ENCODE data around the gene RGP1.

Gene RGP1, protein sequence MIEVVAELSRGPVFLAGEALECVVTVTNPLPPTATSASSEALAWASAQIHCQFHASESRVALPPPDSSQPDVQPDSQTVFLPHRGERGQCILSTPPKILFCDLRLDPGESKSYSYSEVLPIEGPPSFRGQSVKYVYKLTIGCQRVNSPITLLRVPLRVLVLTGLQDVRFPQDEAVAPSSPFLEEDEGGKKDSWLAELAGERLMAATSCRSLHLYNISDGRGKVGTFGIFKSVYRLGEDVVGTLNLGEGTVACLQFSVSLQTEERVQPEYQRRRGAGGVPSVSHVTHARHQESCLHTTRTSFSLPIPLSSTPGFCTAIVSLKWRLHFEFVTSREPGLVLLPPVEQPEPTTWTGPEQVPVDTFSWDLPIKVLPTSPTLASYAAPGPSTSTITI

DNA sequence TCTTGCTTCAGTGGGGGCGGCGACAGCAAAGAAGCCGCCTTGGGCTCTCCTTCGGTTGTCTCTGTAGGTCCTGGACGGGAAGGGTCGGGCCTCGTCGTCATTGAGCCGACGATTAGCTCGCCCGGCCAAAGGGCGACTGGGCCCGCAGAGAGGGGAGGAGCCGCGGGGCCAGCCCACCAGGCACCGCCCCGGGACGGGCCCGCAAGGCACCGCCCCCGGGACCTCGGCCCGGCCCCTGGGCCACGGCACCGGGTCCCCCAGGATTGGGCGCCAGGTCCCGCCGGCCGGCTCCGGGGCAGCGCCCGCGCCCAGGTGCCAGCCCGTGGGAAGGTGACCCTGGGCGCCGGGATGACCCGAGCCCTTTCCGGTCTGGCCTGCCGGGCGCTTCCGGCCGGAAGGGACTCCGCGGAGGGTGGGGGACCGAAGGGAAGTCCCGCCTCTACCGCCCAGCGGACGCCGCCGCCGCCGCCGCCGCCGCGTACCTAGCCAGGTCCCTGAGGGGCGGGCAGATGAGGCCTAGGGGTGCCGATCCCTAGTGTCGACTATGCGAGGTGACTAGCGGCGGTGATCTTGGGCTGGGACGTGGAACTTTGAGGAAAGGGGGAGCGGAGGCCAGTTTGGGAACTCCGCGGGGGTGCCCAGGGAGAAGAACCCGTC is at the start of gene RGP1, which contains the start of gene GBA2:
TSS of gene RGP1 (plus strand) at position 430 of the 657 bp plus-strand sequence. CDS start 469 bp downstream, outside the sequence.
TSS of gene GBA2 (minus strand) at position 371 of the 657 bp plus-strand sequence. CDS start 524 bp downstream, outside the sequence.
- DNase-seq, result peak; percentile 39 to 48

DNA sequence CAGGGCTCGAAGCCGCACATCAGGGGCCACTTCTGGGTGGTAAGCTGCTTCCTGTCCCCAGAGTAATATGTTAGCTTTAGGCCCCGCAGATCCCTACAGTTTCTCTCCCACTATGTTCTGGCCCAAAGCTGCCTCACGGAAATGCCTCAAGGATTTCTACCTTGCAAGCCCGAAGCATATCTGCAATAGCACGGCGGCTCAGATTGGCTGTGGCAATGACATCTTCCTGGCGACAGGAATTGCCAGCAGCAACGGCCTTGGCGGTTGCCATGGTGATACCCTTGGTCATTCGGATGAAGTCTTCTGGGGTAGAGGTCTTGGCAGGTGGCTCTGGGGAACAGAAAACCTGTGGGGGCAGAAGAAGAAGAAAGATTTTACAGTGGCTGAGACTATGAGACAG is 49.1 kb upstream of the RGP1 start:
- DNase-seq, result no peak

DNA sequence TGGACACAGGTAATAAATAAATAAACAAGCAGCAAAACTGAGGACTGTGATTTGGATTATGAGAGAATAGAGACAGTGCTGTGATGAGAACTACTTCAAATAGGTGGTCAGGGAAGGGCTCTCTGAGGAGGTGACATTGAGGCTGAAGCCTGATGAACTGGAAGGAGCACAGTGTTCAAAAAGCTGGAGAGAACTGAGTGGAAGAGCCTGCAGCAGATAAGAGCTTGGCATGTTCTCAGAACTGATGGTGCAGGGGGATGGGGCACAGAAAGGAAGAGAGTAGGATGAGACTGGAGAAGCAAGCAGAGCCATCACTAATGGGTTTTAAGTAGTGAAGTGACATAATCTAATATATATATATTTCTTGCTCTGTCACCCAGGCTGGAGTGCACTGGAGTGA is 48.1 kb upstream of the RGP1 start:
- no peak for DNase-seq

DNA sequence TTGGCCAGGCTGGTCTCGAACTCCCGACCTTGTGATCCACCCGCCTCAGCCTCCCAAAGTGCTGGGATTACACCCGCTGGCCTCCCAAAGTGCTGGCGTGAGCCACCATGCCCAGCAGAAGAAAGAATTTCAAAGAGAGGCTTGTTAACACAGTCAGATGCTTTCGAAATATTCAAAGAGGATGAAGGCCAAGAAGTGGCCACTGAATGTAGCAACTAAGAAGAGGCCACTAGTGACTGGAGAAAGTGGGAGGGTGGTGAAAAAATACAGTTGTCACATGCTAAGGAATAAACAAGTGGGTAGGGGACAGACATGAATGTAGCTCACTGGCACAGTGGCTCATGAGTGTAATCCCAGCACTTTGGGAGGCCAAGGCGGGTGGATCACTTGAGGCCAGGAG is 46.4 kb upstream of the RGP1 start:
- DNase-seq, result no peak

DNA sequence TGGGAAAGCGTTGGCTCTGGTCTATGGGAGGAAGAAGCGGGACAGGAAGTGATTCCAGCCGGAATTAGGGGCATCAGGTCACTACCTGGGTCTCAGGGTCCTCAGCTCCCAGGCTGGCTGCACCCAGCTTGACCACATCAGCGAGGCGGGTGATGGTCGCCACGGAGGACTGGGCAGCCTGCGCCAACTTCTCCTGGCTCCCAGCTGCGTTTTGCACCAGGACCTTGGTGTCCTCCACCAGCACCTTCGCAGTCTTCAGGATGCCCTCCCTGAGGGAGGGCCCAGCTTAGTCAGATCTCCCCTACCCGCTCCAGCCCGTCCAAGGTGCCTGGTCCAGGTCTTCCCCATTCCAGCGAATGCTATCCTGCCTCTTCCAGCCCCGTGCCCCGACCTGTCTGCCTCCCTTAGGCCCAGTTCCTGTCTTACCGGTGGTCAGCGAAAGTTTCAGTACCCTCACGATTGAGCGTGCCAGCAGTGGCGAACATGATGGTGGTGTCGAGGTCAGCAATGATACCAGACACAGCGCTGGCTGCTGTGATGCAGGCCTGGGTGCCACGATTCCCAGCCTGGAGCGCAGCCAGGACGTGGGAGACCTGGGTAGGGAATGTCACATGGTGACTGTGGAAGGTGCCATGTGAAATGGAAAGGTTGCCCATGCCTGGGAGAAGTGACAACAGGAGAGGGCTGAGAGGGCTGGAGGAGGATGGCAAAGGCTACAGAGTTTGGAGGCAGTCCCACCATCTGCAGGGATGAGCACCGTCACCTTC is 45.0 kb upstream of the RGP1 start:
- DNase-seq, result no peak

DNA sequence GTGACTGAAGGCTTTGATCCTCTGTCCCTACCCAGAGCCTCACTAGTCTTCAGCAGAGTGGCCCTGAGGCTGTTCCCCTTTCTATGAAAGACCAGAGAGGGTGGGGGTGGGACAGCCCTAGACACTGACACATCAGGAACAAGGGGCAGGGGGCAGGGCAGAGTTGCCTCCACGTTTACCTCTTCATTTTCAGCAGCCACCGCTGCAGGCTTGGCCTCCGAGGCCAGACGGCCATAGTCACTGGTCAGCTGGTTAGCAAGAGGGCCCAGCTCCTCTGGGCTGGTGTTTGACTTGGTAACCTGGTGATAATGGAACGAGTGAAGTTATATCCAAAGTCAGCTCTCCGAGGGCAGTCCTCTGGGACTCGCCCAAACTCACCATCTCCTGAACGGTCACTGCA is 43.7 kb upstream of the RGP1 start:
- no peak for DNase-seq

DNA sequence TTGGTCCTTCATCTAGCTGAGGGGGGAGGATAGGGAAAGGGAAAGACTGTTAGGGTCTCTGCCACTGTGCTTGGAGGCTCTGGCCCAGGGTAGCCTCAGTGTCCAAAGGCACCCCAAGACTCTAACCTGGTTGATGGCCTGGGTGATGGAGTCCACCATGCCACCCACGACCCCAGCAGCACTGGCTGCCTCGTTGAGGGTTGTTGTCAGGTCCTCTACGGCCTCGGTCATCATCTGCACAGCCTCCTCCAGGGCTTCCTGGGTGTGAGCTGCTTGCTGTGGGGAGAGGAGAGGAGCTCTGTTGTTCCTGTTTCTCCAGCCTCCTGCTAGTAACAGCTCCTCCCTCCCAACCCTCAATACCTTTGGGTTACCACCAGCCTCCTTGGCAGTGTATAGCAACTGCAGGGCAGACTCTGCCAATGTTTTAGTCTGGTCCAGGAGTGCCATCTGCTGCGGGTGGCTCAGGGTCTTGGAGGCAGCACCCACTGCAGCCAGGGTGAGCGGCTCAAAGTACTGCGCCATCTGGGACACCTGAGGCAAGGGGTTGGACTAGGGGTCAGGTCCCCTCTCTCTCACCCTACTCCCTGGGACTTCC is 43.2 kb upstream of the RGP1 start:
- DNase-seq, result no peak

DNA sequence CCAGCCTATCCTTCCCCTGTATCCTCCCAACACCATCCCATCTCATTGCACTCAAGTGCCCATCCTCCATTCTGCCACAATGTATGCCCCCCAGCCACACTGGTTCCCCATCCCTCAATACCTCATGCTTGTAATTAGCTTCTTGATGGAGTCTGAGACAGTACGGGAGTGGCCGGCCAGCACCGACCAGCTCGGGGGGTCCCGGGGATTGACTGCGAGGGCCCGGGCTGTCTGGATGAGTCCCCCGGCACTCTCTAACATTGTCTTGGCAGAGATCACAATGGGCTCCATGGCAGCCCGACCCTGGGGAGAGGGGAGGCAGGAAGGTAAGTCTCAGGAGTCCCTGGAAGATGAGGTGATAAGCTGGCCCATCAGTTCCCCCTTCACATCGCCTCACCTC is 42.1 kb upstream of the RGP1 start:
- DNase-seq, result no peak

DNA sequence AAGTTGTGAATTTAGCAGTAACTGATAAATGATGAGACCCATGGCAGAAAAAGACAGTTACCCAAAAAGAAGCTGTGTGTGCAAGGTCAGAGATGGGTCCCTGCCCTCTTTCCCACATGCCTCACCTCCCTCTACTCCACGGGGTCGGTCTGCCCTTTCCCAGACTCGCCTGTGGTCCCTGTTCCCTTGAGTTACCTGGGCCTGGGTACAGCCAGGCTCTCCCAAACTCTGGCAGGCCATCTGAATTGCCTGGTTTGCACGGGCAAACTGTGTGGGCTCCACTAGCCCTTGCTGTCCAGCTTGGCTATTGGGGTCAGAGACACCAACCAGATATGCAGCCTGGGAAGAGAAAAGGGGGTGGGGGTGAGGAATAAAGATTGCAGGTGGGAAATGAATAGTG is 40.9 kb upstream of the RGP1 start:
- no peak for DNase-seq

DNA sequence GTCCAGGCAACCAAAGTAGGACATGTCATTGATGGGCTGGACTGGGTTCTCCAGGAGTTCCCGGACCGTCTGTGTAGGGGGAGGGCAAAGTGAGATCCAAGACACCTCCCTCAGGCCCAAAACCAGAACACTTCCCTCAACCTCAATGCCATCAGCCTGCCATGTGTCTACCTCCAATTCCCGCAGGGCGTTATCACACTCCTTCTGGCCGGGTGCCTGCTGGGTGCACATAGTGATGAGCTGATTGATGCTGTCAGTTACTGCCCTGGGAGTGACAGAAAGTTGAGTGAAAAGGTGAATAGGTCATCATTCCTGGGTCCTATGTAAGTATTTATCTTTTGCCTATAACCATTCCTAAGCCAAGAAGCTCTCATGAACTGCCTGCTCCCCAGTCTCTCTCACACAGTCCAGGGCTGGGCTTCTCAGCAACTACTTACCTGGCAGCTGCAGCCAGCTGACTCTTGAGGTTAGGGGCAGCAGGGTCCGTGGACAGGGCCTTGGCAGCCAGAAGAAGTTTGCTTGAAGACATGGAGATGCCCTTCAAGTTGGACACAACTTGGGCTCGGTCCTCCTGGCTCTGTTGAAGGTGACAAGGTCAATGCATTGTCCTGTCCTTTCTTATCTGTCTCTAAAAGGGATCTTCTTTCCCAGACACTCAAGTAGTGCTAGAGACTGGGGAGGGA is 38.1 kb upstream of the RGP1 start:
- DNase-seq, result no peak

DNA sequence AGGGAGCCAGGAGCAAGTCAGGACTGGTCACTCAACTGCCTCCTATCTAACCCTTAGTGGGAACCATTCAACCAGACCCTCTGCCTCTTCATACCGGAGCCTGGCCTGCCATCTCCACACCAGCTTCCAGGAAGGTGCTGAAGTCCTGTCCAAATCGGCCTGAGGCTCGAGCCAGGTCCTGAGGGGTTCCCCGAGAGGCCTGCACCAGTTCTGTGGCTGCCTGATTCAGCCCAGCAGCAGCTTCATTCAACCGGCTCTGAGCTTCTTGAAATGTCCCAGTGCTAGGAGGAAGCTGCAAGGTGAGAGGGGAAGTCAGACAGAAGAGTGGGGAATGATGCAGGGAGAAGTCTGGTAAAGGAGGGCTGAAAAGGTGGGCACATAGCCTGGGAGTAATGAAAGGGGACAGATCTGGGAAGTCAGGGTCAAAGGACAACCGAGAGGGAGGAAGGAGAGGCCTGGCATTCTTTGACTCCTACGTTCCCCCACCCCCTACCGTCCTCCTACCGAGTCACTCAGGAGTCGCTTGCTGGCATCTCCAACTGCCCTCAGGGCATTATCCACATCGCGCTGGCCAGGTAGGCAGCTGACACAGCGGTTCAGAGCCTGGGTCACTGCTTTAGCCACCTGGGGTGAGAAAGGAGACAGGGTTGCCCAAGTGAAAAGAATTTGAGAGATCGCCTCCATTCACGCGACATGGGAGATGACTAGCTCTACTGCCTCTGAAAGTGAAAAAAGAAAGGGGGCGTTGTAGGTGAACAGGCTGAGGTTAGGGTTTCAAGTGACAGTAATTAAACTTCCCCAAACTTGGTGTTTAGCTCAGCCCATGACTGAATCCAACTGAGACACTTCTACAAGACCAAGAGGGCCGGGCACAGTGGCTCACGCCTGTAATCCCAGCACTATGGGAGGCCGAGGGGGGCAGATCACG is 37.3 kb upstream of the RGP1 start:
- no peak for DNase-seq

DNA sequence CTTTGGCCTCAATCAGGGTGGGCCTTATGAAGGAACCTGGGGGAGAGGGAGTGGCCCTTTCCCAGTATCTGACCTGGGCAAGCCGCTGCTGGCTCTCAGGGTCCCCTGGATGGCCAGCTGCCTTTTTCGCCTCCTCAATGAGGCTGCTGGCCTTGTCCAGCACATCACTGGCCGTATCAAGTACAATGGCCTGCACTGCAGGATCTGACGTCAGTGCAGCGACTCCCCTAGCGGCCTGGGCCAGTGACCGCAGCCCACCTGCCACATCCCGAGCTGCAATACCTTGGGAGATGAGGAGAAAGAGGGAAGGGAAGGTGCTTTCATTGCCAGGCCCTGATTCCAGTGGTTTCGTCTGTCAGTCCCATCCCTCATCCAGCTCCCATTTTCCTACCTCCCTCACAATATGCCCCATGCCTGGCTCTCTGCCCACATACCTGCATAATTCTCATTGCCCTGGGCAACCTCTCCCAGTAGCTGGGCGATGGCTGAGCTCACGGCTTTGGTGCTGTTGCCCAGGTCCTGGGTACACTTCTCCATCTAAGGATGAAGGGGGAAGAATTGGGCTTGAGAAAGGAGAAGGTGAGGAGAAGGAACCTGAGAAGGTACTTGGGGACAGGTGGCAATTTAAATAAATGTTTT is 36.2 kb upstream of the RGP1 start:
- no peak for DNase-seq

DNA sequence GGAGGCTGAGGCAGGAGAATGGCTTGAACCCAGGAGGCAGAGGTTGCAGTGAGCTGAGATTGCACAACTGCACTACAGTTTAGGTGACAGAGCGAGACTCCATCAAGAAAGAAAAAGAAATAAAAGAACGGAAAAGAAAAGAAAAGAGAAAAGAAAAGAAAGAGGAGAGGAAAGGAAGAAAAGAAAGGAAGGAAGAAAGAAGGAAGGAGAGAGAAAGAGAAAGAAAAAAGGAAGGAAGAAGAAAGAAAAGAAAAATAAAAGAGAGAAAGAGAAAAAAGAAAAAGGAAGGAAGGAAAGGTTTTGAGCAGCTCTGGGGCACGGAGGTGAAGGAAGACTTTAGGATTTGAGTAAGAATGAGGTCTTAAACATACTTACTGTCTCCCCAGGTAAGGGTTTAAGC is 35.5 kb upstream of the RGP1 start:
- DNase-seq, result no peak

DNA sequence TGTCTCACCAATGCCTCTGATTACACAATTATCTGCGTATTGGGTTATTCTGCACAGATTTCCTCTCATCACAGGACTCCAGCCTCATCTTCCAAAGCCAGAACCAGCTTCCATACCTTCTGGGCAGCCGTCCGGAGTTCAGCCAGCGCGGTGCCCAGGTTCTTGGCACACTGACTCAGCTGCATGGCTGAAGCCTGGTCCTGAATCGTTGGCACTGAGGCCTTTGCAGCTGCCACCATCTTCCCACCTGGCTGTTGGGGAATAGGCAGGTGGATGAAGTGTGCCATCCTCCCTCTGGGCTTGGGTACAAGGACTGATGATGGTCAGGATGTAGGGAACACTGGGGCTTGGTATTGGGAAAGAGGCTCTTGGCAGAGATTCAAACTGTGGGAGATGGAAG is 35.0 kb upstream of the RGP1 start:
- DNase-seq, result no peak

DNA sequence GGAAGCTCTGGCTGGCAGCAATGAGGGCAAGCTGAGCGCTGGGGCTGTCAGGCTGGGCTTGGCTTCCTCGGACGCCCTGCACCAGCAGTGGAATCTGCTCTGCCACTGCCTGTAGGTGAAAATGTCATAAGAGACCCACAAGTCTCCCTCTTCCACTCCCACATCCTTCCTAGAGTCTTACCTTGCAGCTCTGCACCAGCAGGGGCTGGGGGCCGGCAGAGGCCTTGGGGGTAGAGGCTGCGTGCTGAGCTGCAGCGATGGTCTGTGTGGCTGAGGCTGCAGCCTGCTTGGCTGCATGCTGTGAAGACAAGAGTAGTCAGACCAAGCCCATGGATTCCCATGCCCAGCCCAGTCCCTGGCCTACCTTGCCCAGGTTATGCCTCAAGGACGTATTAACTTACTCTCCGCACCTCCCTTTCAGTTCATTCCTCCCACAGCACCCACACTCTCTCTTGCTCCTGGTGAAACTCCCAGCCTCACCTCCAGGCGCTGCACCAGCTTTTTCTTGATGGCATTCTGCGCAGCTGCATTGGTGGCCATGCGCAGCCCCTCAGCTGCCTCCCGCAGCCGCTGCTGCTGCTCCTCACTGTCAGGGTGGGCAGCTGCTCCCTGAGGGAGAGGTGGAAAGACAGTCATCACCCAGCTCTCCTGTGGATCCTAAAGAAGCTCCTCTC is 34.4 kb upstream of the RGP1 start:
- DNase-seq, result no peak

DNA sequence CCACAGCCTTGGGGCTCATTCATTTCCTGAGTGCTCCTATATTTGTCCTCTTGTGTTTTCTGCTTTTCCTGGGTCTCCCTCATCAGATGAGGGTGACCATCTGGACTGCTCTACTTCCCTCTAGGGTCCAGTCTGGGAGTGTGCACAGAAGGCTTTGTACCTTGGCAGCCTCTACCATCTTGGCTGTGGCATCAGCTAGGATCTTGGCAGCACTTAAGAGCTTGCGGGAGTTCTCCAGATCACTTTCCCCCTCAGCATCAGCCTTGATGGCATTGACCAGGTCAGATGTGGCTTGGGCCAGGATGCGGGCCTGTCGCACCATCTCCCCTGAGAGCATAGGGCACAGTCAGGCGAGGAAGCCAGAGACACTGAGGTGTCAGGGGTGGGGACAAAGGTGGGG is 32.9 kb upstream of the RGP1 start:
- DNase-seq, result no peak

DNA sequence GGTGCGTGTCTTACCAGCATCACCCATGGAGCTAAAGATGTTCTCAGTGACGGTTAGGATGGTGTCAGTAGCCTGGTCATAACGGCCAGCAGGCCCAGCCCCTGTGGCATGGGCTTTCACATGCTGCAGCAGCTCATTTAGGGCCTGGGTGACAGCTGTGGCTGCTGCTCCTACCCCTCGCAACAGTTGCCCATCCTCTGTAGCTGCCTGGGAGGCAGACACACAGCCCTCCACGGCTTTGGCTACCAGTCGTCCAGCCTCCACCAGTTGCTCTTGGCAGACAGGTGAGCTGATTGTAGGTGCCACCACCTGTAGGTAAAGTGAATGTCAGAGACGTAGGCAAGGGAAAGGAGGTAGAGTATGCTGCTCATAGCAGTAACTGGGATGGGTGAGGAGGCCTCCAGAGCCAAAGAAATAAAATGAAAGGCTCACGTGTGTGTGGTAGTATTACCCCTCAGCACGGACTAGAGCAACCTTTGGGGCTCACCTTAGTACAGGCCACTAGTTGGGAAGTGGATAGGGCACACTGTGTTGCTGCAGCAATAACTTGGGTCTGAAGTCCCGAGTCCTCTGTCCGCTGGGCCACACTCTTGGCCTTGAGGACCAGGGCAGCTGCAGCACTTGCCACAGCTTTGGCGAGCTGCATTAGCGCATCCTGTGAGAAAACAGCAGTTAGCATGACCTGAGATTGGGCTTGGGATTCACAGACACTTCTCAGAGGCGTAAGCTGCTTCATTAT is 31.8 kb upstream of the RGP1 start:
- no peak for DNase-seq

DNA sequence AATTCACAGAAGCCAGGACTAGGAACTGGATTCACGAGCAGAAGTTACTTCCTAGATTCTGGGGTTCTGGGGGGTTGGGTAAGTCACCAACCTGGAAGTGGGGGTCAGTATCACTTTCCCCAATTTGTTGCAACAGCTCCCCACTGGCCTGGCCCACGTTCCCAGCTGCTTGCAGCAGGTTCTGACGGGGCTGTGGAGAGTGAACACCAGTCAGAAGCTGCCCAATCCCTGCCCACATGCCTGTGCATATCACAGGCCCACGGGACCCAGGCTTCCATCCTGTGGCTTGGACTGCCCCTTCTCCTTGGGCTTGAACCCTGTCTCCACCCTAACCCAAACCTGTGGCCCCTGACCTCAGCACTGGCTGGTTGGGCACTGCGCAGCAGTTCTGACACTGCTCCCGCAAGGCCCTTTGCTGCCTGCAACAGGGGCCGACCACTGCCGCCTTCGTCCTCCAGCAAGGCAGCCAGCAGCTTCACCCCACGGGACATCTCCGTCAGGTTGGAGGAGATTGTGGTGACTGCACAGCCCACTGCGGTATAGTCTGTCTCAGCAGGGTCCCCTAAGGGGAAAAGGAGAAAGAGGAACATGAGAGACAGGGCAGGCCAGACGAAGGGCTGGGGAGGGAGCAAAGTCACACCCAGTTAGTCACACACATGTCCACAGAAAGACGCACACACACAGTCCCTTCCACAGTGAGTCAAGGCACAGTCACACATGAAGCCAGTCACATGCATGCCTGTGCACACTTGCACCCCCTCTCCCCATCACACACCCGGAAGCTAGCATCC is 30.2 kb upstream of the RGP1 start:
- no peak for DNase-seq

DNA sequence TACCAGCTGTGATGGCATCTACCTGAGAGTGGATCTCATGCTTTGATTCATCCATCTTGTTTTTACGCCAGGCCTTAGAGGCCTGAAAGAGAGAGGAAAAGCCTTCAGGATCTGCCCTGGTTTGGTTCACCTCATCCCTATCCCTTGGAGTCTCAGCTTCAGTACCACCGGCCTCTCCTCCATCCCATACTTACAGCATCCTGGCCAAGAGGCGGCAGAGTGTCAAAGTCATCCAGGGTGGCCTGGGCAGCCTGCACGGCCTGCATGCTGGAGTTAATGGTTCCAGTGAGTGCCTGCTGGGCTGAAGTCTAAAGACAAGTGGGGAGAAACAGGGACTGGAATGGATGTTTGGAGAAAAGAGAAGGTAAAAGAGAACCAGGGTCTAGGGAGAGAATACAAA is 29.5 kb upstream of the RGP1 start:
- no peak for DNase-seq
